OCI-LY1 (cell line): ENCODE data around the gene KITLG.

ENCODE experiments used
- H2AFZ ChIP-seq: fragments of 200-600 bp; sonication (generic), shearing (Covaris generic); 2 replicates; pipeline ENCODE4 v1.6.0; 2014; ENCODE audit warnings: antibody characterized with exemption, mild to moderate bottlenecking, low read length
- H3F3A ChIP-seq: fragments of 200-600 bp; sonication (generic), shearing (Covaris generic); 2 replicates; pipeline ENCODE4 v1.6.0; 2014; ENCODE audit warnings: mild to moderate bottlenecking, antibody characterized with exemption, low read length, moderate library complexity; ENCODE audit not compliant: insufficient read depth
- H3K27ac ChIP-seq: fragments of 200-600 bp; sonication (generic); 2 replicates; pipeline ENCODE4 v1.5.1; 2014; ENCODE audit warnings: low read length, mixed run types, mild to moderate bottlenecking, low read depth; ENCODE audit not compliant: poor library complexity, severe bottlenecking
- H3K27me3 ChIP-seq: fragments of 200-600 bp; sonication (generic); 2 replicates; pipeline ENCODE4 v1.6.0; 2014; ENCODE audit warnings: antibody characterized with exemption, mild to moderate bottlenecking, low read length, moderate library complexity; ENCODE audit not compliant: insufficient read depth
- H3K36me3 ChIP-seq: fragments of 200-600 bp; sonication (generic); 2 replicates; pipeline ENCODE4 v1.6.1; 2014; ENCODE audit warnings: mild to moderate bottlenecking, antibody characterized with exemption, low read length, moderate library complexity, mixed read lengths; ENCODE audit not compliant: insufficient read depth
- H3K4me1 ChIP-seq: fragments of 200-600 bp; sonication (generic); 2 replicates; pipeline ENCODE4 v1.5.1; 2014; ENCODE audit warnings: mild to moderate bottlenecking, low read length, moderate library complexity; ENCODE audit not compliant: insufficient read depth, severe bottlenecking
- H3K4me2 ChIP-seq: fragments of 200-600 bp; sonication (generic), shearing (Covaris generic); 2 replicates; pipeline ENCODE4 v1.6.1; 2014; ENCODE audit warnings: low read length
- H3K4me3 ChIP-seq: fragments of 200-600 bp; sonication (generic); 2 replicates; pipeline ENCODE4 v1.5.1; 2014; ENCODE audit warnings: low read length, low read depth, mild to moderate bottlenecking, mixed read lengths; ENCODE audit not compliant: poor library complexity, severe bottlenecking
- H3K79me2 ChIP-seq: fragments of 200-600 bp; shearing (Covaris generic); 2 replicates; pipeline ENCODE4 v1.6.1; 2016; ENCODE audit warnings: mixed run types, low read length, mixed read lengths; ENCODE audit not compliant: insufficient read depth
- H3K9ac ChIP-seq: fragments of 200-600 bp; sonication (generic), shearing (Covaris generic); 2 replicates; pipeline ENCODE4 v1.6.1; 2014; ENCODE audit warnings: mild to moderate bottlenecking, low read length, mixed read lengths
- H3K9me2 ChIP-seq: fragments of 200-600 bp; sonication (generic), shearing (Covaris generic); 2 replicates; pipeline ENCODE4 v1.6.1; 2014; ENCODE audit warnings: low read depth, mild to moderate bottlenecking, low read length, mixed read lengths
- H3K9me3 ChIP-seq: fragments of 200-600 bp; shearing (Covaris generic); 2 replicates; pipeline ENCODE4 v1.6.1; 2014; ENCODE audit warnings: low read length, mixed read lengths
- H4K20me1 ChIP-seq: fragments of 200-600 bp; sonication (generic), shearing (Covaris generic); 2 replicates; pipeline ENCODE4 v1.6.0; 2016; ENCODE audit warnings: mild to moderate bottlenecking, low read length; ENCODE audit not compliant: insufficient read depth
- CTCF ChIP-seq: fragments of 200-600 bp; sonication (generic), shearing (Covaris generic); IDR thresholded peaks from 2 replicates; pipeline ENCODE4 v1.5.1; 2017; ENCODE audit warnings: mild to moderate bottlenecking, antibody characterized with exemption, low read length, moderate library complexity, mixed read lengths
- EZH2 ChIP-seq: fragments of 200-600 bp; sonication (generic), shearing (Covaris generic); IDR thresholded peaks from 2 replicates; pipeline ENCODE4 v1.8.0; 2017; ENCODE audit warnings: borderline replicate concordance, mixed run types, mild to moderate bottlenecking, antibody characterized with exemption, low read length, moderate library complexity, mixed read lengths

The KITLG gene

GRCh38 chr12:88556213-88556774 is 24.0 kb downstream of the KITLG start:
- Histone ChIP-seq H3K9me2 (no peaks in the 10 kb centered on the region), H3K27ac (no peak overlapping the region), H3K4me3 (no peak overlapping the region), H4K20me1 (no peaks in the 10 kb centered on the region), H3K9me3 (no peaks in the 10 kb centered on the region), H3K4me1 (no peaks in the 10 kb centered on the region), H3K36me3 (no peaks in the 10 kb centered on the region), H3K79me2 (no peaks in the 10 kb centered on the region), H2AFZ (no peak overlapping the region), H3K4me2 (no peak overlapping the region), H3F3A (no peaks in the 10 kb centered on the region), H3K9ac (no peak overlapping the region), H3K27me3 (no peaks in the 10 kb centered on the region; the same call in 1 of the 2 replicates)
- TF ChIP-seq CTCF (no peak), EZH2 (no peak)

GRCh38 chr12:88553941-88554658 is 26.2 kb downstream of the KITLG start:
- H4K20me1 ChIP-seq: no peaks in the 10 kb centered on the region
- no peaks in the 10 kb centered on the region for H3K36me3 ChIP-seq
- H3K4me2 ChIP-seq: no peak overlapping the region
- H3K9me2 ChIP-seq: no peaks in the 10 kb centered on the region
- TF ChIP-seq CTCF (no peak), EZH2 (no peak)
- no peak overlapping the region for H3K9ac ChIP-seq
- H3K4me3 ChIP-seq: no peak overlapping the region
- H3K27ac ChIP-seq: no peak overlapping the region
- no peaks in the 10 kb centered on the region; the same call in 1 of the 2 replicates for H3K27me3 ChIP-seq
- H2AFZ ChIP-seq: no peak overlapping the region
- no peaks in the 10 kb centered on the region for H3K9me3 ChIP-seq
- H3F3A ChIP-seq: no peaks in the 10 kb centered on the region
- H3K79me2 ChIP-seq: no peaks in the 10 kb centered on the region
- no peaks in the 10 kb centered on the region for H3K4me1 ChIP-seq

GRCh38 chr12:88552610-88553079 is 27.6 kb downstream of the KITLG start:
- Histone ChIP-seq H3K4me1 (no peaks in the 10 kb centered on the region), H3K27me3 (no peaks in the 10 kb centered on the region; the same call in 1 of the 2 replicates), H4K20me1 (no peaks in the 10 kb centered on the region), H2AFZ (no peak overlapping the region), H3K27ac (no peak overlapping the region), H3K9me3 (no peaks in the 10 kb centered on the region), H3K4me2 (no peak overlapping the region), H3K9me2 (no peaks in the 10 kb centered on the region), H3K36me3 (no peaks in the 10 kb centered on the region), H3F3A (no peaks in the 10 kb centered on the region), H3K79me2 (no peaks in the 10 kb centered on the region), H3K9ac (no peak overlapping the region), H3K4me3 (no peak overlapping the region)
- TF ChIP-seq CTCF (no peak), EZH2 (no peak)
